Gastroesophageal sphincter (tissue), 4 donors: ENCODE results near the gene WASF1. TPM values are rescaled to one million over a fixed set of nuclear protein-coding genes. Genes with fewer than 3 reads are reported as not detected.

Experiments
- ATAC-seq: fragments of 150-250 bp; one replicate; pipeline ENCODE4 v1.9.1; 2016; ENCODE audit warnings: mild to moderate bottlenecking, moderate library complexity
- H3K27ac ChIP-seq, 4 donors: fragments of 200-600 bp; sonication (generic) in 3 of 4; 1 replicate in 3 of 4; 2 replicates in 1 of 4; pipeline ENCODE4 v1.5.1; 2016 to 2019
- H3K27me3 ChIP-seq: fragments of 200-600 bp; sonication (generic); one replicate; pipeline ENCODE4 v1.5.1; 2019
- H3K36me3 ChIP-seq, 2 donors: fragments of 200-600 bp; sonication (generic); one replicate each; pipeline ENCODE4 v1.5.1; 2019; ENCODE audit warnings: control low read depth in 1 of 2
- H3K4me1 ChIP-seq, 3 donors: fragments of 200-600 bp; sonication (generic); 1 replicate in 2 of 3; 2 replicates in 1 of 3; pipeline ENCODE4 v1.5.1; 2016 to 2019; ENCODE audit warnings: control low read depth in 2 of 3
- H3K4me3 ChIP-seq, 2 donors: fragments of 200-600 bp; sonication (generic); one replicate each; pipeline ENCODE4 v1.5.1; 2019; ENCODE audit warnings: mild to moderate bottlenecking in 1 of 2, moderate library complexity in 1 of 2
- H3K9me3 ChIP-seq, 3 donors: fragments of 200-600 bp; sonication (generic); one replicate each; pipeline ENCODE4 v1.5.1; 2017 to 2019; ENCODE audit warnings: control low read depth in 2 of 3
- CTCF ChIP-seq, 4 experiments: fragments of 200-600 bp in 2 of 4; fragments of 450-650 bp in 2 of 4; sonication (generic) in 1 of 4; IDR thresholded peaks; one replicate each; pipeline ENCODE4 v1.5.1; 2017 to 2019; ENCODE audit warnings: antibody characterized with exemption in 4 of 4, mild to moderate bottlenecking in 2 of 4, moderate library complexity in 2 of 4
- EP300 ChIP-seq: sonication (generic); formaldehyde crosslinking; IDR thresholded peaks from one replicate; pipeline ENCODE4 v1.6.1; 2017; ENCODE audit warnings: antibody characterized with exemption, mild to moderate bottlenecking
- POLR2A ChIP-seq, 2 donors: fragments of 450-650 bp; IDR thresholded peaks; one replicate each; pipeline ENCODE4 v1.6.1; 2017; ENCODE audit warnings: antibody characterized with exemption in 2 of 2, mild to moderate bottlenecking in 2 of 2, moderate library complexity in 1 of 2
- POLR2AphosphoS5 ChIP-seq: sonication (generic); formaldehyde crosslinking; IDR thresholded peaks from one replicate; pipeline ENCODE4 v1.6.1; 2017; ENCODE audit warnings: antibody characterized with exemption
- WGBS, 2 donors: methylation state at CpG; one replicate each; pipeline ENCODE4 v1.1.5; 2018; ENCODE audit warnings: low coverage in 1 of 2; 5-methylcytosine and 5-hydroxymethylcytosine counted together
- total RNA-seq, 4 donors: library from RNA; depleted of rRNA; stranded (reverse); fragments of >200 nt; gene quantifications; one replicate each; pipeline ENCODE4 v1.1.0, GENCODE V29; 2016

WASF1 gene
- total RNA-seq = 10 to 100 TPM; 11.8 to 27.7 (median 24.5) TPM

- Histone ChIP-seq H3K4me1 (peaks cover 14 to 48% (median 22%) of the 10 kb centered on the region in 3 donors), H3K9me3 (no peaks in the 10 kb centered on the region), H3K27ac (peak within 1 kb of the TSS; percentile 57 to 89 (median 85)), H3K36me3 (no peaks in the 10 kb centered on the region), H3K27me3 (no peaks in the 10 kb centered on the region), H3K4me3 (peak within 1 kb of the TSS; percentile 68 to 77)
- TF ChIP-seq POLR2A (IDR thresholded peaks at IDR 0.05) = peak; percentile 16 to 17
- TF ChIP-seq POLR2AphosphoS5 = peak; percentile 52
- TF ChIP-seq EP300 = no peak
- no peak for TF ChIP-seq CTCF (IDR thresholded peaks at IDR 0.05)
- WGBS, 2 donors = 0% methylated on average over 14 of the region's 62 CpGs; no CpG with 5 or more reads in 1 of the 2 donors
- ATAC-seq = peak; percentile 96
These were observed at the start of gene WASF1 for GRCh38 chr6:110179406-110180227. Gene WASF1 (minus strand): TSS chr6:110179670. CDS start chr6:110127601, 52,069 bp downstream.

- no peak overlapping the region for H3K4me3 ChIP-seq
- WGBS, 2 donors = 90 to 100% methylated on average over 1 of the region's 1 CpG
- H3K36me3 ChIP-seq = peaks cover 6 to 76% of the 10 kb centered on the region in 2 donors
- TF ChIP-seq POLR2A (IDR thresholded peaks at IDR 0.05) (no peak), POLR2AphosphoS5 (no peak)
- no peaks in the 10 kb centered on the region for H3K27me3 ChIP-seq
- H3K27ac ChIP-seq = no peak overlapping the region
- H3K9me3 ChIP-seq = no peaks in the 10 kb centered on the region
- H3K4me1 ChIP-seq = no peaks in the 10 kb centered on the region
- no peak for ATAC-seq
These were observed 46.8 kb upstream of the WASF1 start for GRCh38 chr6:110226261-110226660.

- no peak overlapping the region for H3K27ac ChIP-seq
- H3K4me1 ChIP-seq = no peaks in the 10 kb centered on the region
- no peak overlapping the region for H3K4me3 ChIP-seq
- no peak for ATAC-seq
- no peaks in the 10 kb centered on the region for H3K27me3 ChIP-seq
- TF ChIP-seq POLR2AphosphoS5 (no peak), CTCF (IDR thresholded peaks at IDR 0.05) (no peak), EP300 (no peak), POLR2A (IDR thresholded peaks at IDR 0.05) (no peak)
- H3K36me3 ChIP-seq = peaks cover 0 to 95% of the 10 kb centered on the region in 2 donors
- no peaks in the 10 kb centered on the region for H3K9me3 ChIP-seq
These were observed 42.3 kb upstream of the WASF1 start for GRCh38 chr6:110221738-110222137.

GRCh38 chr6:110217266-110217665 lies 37.8 kb upstream of the WASF1 start:
- ATAC-seq = no peak
- no peak for TF ChIP-seq POLR2AphosphoS5
- TF ChIP-seq POLR2A (IDR thresholded peaks at IDR 0.05) = no peak
- no peak for TF ChIP-seq EP300
- TF ChIP-seq CTCF (IDR thresholded peaks at IDR 0.05) = no peak
- peaks cover 4 to 98% of the 10 kb centered on the region in 2 donors for H3K36me3 ChIP-seq

GRCh38 chr6:110216140-110216539 lies 36.7 kb upstream of the WASF1 start:
- H3K27ac ChIP-seq = no peak overlapping the region
- H3K9me3 ChIP-seq = no peaks in the 10 kb centered on the region
- WGBS, 2 donors = 79 to 85% methylated on average over 4 to 5 of the region's 5 CpGs
- no peak overlapping the region for H3K4me3 ChIP-seq
- no peak for TF ChIP-seq POLR2AphosphoS5
- TF ChIP-seq POLR2A (IDR thresholded peaks at IDR 0.05) = no peak
- TF ChIP-seq CTCF (IDR thresholded peaks at IDR 0.05) = no peak
- no peak for TF ChIP-seq EP300
- no peaks in the 10 kb centered on the region for H3K27me3 ChIP-seq
- peaks cover 5 to 100% of the 10 kb centered on the region in 2 donors for H3K36me3 ChIP-seq
- no peaks in the 10 kb centered on the region for H3K4me1 ChIP-seq
- ATAC-seq = no peak

More at GRCh38 chr6:110217266-110217665, 37.8 kb upstream of the WASF1 start:
- Histone ChIP-seq H3K9me3 (no peaks in the 10 kb centered on the region), H3K27ac (no peak overlapping the region), H3K4me3 (no peak overlapping the region), H3K27me3 (no peaks in the 10 kb centered on the region), H3K4me1 (no peaks in the 10 kb centered on the region)
- 73 to 76% methylated on average over 2 of the region's 2 CpGs for WGBS, 2 donors
